Measurements from ENCODE around the gene U2SURP.
"Not testable (repeated sequence)": the region's sequence is repeated elsewhere in the genome, so short reads cannot be mapped to it uniquely, and the experiment has no call there.

U2SURP gene

DNA sequence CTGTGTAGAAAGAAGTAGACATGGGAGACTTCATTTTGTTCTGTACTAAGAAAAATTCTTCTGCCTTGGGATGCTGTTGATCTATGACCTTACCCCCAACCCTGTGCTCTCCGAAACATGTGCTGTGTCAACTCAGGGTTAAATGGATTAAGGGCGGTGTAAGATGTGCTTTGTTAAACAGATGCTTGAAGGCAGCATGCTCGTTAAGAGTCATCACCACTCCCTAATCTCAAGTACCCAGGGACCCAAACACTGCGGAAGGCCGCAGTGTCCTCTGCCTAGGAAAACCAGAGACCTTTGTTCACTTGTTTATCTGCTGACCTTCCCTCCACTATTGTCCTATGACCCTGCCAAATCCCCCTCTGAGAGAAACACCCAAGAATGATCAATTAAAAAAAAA, 72.6 kb downstream of the U2SURP start:
- not testable (repeated sequence) for DNase-seq

DNA sequence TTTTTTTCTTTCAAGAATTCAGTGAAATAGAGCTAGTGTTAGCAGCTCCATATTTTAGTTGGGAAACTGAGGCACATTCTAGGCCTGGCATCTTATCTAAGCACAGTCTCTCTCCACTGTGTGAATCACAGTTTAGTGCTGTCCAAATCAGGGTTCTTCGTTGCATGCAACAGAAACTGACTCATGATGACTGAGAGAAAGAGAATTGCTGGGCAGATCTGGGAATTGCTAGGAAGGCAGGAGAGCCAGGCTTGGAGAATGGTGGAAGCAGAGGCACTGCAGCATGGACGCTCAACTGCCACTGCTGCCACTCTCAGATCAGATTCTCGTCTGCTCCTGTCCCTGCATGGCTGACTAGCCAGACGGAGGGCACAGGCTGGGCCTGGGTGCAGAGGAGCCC, 77.5 kb downstream of the U2SURP start:
- no peak for DNase-seq

DNA sequence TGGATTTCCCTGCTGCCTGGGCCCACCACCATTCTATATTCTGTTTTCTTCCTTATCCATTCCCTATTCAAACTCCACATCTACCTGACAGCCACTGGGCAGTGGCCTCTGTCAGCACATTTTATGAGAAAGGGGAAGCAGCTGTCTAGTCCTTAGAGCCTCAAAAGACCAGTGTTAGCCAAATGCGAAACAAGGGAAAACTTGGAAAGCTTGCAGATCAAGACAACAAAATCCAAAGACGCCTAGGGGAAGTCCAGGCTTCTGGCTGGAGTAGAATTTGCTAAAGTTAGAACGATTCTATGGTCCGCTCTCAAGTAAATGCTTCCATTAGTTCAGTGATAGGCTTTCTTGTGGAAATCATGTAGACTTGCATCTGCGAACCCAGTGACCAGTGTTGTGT, 78.8 kb downstream of the U2SURP start:
- DNase-seq, result no peak

DNA sequence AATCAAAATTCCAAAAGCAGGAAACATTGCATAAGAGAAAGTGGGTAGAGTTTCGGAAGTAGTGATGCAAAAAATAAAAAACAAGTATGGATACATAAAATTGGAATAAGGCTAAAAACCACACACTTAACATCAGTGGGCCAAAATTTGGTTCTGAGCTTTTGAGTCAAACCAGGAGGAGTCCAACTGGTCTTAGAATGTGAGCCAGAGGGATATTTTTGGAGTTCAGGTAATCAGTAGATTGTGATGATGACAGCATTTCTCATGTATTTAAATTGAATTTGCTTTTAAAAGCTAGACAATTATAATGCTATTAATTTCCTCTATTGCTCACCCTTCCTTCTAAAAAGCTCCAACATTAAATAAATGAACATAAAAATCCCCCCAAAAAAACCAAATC, 80.0 kb downstream of the U2SURP start:
- DNase-seq, result no peak

DNA sequence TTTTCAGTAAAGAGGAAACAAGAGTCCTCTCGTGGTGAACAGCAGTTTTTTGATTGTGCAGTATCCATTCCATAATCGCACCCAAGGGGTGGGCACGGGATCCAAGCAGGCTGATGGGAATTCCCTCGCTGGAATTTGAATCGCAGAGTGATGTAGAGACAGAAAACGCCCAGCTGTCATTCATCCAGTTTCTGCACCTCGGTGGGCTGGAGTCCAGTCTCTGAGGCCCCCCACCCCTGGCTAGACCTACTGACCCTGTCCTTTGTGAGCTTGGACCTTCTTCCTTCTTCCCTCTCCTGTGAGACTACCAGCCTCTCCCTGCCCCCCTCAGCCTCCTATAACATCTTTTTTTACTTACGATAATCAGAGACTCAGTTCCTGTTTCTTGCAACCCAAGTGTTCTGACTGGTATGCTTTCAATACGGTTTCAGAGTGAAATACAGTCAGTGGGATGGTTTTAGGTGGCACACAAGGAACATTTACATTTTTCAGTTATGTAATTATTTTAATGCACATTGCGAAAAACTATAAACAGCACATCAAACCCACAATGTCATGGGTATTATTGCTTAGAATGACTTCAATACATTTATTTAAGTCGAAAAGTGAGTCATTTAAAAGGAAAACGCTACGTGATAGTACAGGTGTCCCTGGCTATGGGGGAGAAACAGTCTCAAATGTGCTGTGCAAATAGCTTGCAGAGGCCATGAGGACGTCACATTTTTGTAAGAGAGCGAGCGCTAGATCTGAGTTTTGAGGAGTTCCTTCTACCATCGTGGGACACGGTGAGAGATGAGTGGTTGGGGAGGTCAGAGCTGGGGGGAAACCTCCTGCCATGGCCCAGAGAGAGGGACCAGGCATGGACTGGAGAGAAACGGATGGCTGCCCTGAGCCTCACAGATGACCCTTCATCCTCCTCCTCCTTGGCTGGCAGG, 80.7 kb downstream of the U2SURP start:
- DNase-seq, result no peak

DNA sequence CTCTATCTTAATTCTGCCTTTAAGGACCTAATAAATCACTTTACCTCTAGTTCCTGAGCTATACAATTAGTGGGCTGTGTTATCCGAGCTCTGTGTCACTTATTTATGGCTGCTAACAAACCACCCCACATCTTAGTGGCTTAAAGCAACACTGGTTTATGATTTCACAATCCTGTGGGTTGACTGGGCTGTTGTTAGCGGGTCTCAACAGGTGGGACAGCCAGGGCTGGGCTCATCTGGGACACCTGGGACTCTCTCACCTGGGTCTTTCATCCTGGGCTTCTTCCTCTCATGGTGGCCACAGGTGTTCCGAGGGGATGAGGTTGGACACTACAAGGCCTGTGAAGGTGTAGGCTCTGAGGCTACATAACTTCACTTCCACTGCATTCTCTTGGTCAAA, 82.4 kb downstream of the U2SURP start:
- no peak for DNase-seq

DNA sequence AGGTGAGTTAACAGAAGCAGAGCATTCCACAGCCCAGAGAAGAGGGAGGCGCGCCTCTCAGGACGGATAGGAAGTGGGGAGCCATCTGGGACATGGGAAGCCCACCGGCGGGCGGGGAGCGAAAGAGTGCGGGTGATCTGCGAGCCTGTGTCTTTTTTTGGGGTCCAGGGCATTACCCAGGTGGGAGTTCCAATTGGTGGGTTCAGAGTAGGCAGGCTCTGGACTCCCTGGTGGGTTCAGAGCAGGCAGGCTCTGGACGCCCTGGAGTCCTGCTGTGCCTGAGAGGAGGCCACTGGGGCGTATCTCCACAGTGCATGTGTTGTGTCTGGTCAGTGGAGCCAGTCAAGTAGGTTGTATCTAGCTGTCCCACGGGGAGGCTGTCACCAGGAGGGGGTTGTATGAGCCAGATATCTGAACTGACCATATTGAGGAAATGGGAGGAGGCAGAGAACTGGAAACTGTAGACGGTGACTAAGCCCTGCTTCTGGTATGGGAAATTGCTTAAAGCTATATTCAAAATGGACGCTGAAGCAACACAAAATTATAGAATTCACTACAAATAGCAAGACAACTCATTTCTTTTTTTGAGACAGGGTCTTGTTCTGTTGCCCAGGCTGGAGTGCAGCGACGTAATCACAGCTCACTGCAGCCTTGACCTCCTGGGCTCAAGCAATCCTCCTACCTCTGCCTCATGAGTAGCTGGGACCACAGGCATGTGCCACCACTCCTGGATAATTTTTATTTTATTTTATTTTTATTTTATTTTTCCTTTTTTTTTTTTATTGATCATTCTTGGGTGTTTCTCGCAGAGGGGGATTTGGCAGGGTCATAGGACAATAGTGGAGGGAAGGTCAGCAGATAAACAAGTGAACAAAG, 83.7 kb downstream of the U2SURP start:
- DNase-seq, result no peak

DNA sequence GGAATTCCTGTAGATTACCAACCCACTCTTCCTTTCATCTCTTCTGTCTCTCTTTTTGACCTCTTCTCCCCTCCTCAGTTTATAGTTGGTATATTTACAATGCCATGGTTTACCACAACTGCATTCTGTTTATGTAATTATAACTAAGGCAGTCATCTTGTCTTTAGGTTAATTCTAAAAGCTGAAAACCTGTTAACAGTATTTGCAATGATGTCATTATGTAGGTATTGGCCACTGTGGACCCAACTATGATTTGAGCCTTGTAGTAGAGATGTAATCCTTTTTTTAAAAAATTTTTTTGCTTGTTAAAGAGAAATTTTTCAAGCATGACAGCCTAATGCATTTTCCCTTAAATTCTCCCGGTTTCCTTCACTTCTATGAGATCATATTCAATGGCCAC, 87.5 kb downstream of the U2SURP start:
- no peak for DNase-seq

DNA sequence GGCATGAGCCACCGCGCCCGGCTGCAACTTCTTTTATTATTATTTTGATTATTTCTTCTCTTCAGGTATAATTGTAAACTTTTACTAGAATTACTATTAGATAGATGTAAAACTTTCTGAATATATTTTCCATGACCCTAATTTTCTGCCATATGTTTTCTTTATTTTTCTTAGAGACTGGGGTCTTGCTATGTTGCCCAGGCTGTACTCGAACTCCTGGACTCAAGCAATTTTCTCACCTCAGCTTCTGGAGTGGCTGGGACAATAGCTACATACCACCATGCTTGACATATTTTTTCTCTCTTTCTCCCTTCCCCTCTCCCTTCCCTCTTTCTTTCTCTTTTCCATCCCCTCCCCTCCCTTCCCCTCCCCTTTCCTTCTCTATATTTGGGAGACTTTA, 88.6 kb downstream of the U2SURP start:
- DNase-seq, result no peak

DNA sequence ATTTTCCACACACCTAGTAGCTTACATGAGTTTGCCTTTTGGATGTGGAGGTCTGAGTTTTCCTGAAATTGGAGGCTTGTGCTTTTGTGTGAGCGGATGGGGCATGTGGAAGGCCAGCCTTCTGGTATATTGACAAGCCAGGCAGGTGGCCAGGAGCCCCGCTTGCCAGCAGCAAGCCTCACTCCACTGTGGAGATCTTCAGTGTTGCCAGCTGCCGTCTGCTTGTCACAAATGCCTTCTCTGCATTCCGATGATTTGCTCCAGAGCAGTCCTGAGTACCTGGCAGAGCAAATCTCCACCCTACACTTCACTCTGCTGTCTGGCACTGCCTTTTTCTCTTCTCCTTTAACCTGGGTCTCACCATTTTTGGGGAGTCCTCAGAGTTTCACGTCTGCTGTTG, 89.1 kb downstream of the U2SURP start:
- DNase-seq, result no peak

DNA sequence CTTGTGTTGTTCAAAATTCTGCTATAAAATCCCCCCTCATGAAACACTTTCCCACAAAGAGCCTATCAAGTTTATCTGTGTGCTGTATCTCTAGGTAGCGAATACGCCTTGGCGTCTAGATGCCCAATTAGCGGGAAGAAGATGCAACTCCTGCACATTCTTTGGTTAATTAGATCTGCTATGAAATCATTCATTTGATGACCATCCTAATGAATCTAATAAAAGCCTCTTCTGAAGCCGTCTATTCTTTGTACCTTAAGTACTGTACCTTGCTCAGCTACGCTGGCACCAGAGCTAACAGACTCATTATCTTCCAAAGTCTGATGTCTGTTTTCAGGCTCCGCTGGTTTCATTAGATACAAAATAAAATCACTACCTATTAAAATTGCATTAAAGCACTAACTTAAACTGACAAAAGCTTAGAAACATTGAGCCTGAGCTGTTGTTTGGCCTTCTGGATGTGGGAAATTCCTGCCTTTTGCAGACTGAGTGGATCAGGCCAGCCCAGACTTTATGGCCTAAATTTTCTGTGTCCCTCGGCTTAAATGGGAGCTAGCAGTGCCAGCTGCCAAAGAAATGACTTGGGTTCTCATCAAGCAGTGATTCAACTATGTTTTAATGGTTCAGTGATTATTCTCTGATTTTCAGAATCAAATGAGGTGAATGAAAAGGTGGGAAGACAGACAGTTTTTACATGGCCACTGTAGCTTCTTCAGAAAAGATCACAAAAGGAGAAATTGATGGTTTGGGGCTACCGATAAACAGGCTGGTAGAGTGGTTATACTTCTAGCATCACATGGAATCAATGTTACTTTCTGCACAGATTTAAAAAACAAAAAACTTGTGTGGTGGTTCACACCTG, 89.8 kb downstream of the U2SURP start:
- DNase-seq, result no peak

DNA sequence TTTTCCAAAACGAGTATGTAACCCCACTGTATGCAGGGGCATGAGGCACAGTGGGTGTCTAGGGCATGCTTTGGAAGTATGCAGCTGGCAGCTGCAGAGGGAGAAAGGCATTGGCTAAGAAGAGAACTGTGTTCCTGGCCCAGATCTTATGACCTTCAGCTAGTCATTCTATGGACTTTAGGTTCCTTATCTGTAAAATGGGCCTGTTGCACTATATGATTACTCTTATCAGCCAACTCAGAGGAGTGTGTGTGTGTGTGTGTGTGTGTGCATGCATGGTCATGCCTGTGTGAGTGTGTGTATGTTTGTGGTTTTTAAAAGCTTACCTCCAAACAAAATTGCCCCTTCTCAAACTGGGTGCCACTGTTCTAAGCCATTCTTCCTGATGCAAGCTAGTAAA, 90.8 kb downstream of the U2SURP start:
- no peak for DNase-seq

DNA sequence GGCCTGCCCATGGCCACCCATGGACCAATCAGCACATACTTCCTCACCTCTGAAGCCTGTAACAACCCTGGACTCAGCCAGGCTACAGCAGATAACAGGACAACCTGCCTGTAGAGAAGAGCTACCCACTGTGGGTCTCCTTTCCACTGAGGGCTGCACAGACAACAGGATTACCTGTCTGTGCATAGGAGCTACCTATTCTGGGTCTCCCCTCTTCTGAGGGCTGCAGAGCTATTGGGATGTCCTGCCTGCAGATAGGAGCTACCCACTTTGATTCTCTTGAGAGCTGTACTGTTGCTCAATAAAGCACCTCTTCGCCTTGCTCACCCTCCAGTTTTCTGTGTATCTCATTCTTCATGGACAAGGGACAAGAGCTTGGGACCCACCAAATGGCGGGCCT, 94.4 kb downstream of the U2SURP start:
- no peak for DNase-seq

DNA sequence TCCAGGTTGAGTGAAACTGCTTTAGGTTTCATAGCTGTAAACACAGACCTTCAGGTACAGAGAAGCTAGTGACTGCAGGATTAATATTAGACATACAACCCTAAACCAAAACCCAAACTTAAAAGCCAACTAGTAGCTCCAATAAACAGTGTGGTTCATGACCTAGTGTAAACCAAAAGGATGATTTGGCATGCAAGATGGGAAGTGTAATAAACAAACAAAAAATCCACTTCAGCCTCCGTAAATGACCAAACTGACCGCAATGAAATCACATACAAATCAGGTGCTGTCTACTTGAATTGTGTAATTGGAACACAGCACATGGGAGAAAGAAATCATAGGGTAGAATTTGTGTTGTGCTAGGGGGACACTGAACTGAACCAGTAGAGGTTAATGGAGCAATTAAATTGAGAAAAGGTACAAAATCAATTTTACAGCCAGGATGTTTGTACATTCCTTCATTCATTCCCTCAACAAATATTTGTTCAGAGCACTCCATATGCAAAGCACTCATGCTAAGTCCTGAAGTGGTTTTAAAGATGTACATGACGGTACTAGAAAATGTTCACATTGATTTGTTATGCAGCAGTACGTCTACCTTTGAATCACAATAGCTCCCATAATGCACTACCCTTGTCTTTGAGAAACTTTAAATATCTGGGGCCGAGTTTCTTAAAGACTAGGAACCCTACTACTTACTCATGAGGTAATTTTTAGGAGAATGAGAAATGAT, 96.8 kb downstream of the U2SURP start:
- DNase-seq, result no peak

DNA sequence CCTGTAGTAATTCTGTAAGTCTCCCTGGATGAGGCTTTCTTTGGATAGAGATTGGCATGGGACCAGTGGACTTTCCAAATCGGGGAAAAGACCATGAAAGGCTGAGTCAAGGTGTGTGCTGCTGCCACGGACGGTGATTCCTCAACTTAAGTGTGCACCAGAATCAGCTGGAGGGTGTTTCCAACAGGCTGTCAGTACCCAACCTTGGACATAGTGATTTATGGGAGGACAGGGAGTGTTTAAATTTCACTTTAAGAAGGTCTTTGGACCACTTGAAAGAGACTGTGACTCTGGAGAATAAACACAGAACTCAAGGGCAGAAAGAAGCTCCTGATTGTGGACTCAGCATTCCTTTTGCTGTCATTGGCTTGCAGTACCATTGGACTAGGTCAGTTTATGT, 97.8 kb downstream of the U2SURP start:
- DNase-seq, result no peak

DNA sequence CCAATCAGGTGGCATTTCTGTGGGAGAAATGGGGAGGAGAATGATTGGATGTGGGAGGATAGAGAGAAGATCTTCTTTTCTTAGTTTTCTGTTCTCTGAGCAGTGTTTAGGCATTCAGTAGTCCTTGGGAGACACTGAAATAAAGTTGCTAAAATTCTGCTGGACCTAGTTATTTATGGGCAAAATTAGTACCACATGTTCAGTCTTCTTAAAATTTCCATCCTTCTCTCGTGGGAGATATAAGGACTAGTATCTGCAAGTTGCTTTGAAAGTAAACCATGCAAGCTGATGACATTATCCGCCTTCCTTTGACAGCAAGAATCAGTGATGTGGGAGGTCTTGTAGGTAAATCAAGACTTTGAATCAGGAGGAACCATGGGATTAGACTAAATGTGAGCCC, 98.3 kb downstream of the U2SURP start:
- no peak for DNase-seq

DNA sequence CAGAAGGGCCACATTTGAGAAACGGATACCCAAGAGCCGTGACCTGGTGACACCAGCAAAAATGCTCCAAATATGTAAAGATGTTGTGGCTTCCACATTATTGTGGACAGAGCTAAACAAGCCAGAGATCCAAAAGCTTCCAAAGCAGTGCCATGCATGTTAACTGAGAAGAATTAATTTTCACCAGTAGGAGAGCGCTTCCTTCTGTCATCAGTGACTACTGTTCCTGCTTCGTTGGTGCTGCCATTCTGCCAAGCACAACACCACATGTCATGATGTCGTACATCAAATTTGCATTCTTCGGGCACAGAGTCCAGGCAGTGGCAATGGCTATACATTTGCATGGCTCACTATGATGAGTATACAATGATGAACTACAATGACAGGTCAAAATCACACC, 99.1 kb downstream of the U2SURP start:
- no peak for DNase-seq

DNA sequence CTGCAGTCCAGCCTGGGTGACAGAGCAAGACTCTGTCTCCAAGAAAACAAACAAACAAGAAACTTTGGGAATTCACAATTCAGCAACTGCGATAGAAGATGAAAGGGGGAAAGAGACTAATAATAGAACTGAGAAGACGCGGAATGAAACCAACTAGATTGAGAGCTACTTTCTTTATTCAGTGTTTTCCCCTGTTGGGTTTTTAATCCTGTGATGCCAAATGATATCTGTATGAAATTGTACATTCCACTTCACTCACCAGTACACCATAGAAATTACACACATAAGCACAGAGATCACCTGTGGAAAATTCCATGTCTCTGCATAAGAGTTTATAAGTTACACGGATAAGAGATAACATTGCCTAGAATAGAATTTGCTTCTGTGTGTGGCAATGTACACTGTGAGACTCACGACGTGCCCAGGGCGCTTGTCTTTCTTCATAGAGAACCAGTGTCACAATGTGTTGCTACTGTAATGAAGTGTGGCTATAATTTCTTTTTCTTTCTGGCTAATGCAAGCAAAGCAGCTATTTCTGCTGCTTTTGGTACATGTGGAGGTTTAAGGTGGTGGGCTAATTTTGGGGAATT, 100.5 kb downstream of the U2SURP start:
- DNase-seq, result no peak

DNA sequence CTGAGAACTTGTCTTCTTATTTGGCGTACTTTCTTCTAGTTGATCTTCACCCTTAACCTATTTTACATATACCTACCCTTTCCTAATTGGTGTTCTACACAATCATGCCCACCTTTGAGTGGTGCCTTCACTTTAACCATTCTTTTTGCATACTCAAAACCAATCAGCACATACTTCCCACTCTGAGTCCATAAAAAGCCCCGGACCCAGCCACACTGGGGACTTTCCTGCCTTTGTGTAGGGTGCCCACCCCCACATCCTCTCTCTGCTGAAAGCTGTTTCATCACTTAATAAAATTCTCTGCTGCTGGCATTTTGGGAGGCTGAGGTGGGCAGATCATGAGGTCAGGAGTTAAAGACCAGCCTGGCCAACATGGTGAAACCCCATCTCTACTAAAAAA, 102.3 kb downstream of the U2SURP start:
- DNase-seq, result no peak

DNA sequence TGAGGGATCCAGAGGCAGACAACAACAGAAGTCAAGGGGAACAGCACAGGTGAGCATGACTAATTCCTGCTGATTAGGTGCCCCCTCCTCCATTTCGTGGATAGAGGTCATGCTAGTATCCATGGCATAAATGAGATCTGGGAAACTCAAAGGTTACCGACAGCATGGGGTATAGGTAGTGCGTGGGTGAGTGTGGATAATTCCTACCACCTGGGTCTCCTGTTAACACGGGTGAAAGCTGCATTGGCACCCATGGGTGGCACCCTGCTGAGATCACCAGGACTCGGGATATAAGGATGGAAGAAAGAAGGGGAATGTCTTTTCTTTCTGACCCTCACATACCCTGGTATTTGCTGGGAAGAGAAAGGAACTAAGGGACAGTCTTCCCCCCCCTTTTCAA, 103.8 kb downstream of the U2SURP start:
- DNase-seq, result no peak

DNA sequence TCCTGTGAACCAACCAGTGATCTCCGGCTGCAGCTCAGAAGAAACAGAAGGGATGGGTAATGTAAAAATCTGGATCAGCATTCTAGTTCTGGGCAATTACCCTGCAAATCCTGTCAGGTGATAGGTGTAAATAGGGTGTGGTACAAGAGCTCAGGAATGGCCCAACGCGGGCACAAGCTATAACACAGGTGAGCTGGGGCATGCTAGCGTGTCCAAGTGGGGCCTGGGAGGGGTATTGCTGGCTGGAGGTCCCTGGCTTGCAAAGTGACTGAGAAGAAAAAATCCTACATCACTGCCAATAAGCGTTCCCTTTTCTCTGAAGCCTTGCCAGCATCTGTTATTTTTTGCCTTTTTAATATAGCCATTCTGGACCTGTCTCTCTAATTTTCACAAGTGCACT, 108.5 kb downstream of the U2SURP start:
- DNase-seq, result no peak

All from NCI-H1417 treated with DMSO at 0.1 percent for 48 hours (cell line).